MM.1S (cell line): ENCODE measurements around the gene ACSL1.

Source experiments
- DNase-seq: peaks from one replicate; pipeline ENCODE4 v3.0.0-alpha.2; 2015
- H2AFZ ChIP-seq: fragments of 300-600 bp; sonication (generic); 2 replicates; pipeline ENCODE4 v1.6.0; 2016; ENCODE audit warnings: antibody characterized with exemption, low read length
- H3F3A ChIP-seq: fragments of 300-600 bp; sonication (generic); 2 replicates; pipeline ENCODE4 v1.6.1; 2016; ENCODE audit warnings: mild to moderate bottlenecking, antibody characterized with exemption, low read length, moderate library complexity, mixed read lengths; ENCODE audit not compliant: insufficient read depth
- H3K27ac ChIP-seq: fragments of 300-600 bp; sonication (generic); 2 replicates; pipeline ENCODE4 v1.5.1; 2016; ENCODE audit warnings: mild to moderate bottlenecking, low read length
- H3K27me3 ChIP-seq: fragments of 300-600 bp; sonication (generic); replicated peaks from 2 replicates; pipeline ENCODE4 v1.6.0; 2016; ENCODE audit warnings: low read length; ENCODE audit not compliant: insufficient read depth
- H3K36me3 ChIP-seq: fragments of 300-600 bp; sonication (generic); replicated peaks from 2 replicates; pipeline ENCODE4 v1.6.1; 2016; ENCODE audit warnings: mild to moderate bottlenecking, low read length, mixed read lengths; ENCODE audit not compliant: insufficient read depth
- H3K4me1 ChIP-seq: fragments of 300-600 bp; sonication (generic); 2 replicates; pipeline ENCODE4 v1.6.1; 2016; ENCODE audit warnings: low read length, mixed read lengths
- H3K4me2 ChIP-seq: fragments of 300-600 bp; sonication (generic); 2 replicates; pipeline ENCODE4 v1.6.0; 2016; ENCODE audit warnings: low read depth, low read length
- H3K4me3 ChIP-seq: fragments of 300-600 bp; sonication (generic); 2 replicates; pipeline ENCODE4 v1.5.1; 2016; ENCODE audit warnings: low read length, mixed read lengths
- H3K79me2 ChIP-seq: fragments of 300-600 bp; sonication (generic); 2 replicates; pipeline ENCODE4 v1.6.1; 2016; ENCODE audit warnings: mixed run types, low read length, mixed read lengths
- H3K9ac ChIP-seq: fragments of 300-600 bp; sonication (generic); 2 replicates; pipeline ENCODE4 v1.6.1; 2016; ENCODE audit warnings: low read length, mixed read lengths
- H3K9me2 ChIP-seq: fragments of 300-600 bp; sonication (generic); replicated peaks from 2 replicates; pipeline ENCODE4 v1.6.1; 2016; ENCODE audit warnings: mild to moderate bottlenecking, low read length, mixed read lengths; ENCODE audit not compliant: insufficient read depth
- H3K9me3 ChIP-seq: fragments of 300-600 bp; sonication (generic); replicated peaks from 2 replicates; pipeline ENCODE4 v1.6.1; 2016; ENCODE audit warnings: mild to moderate bottlenecking, low read length, mixed read lengths; ENCODE audit not compliant: insufficient read depth
- H4K20me1 ChIP-seq: fragments of 300-600 bp; sonication (generic); 2 replicates; pipeline ENCODE4 v1.6.1; 2016; ENCODE audit warnings: mild to moderate bottlenecking, low read length, moderate library complexity, mixed read lengths; ENCODE audit not compliant: insufficient read depth
- CTCF ChIP-seq: fragments of 300-600 bp; sonication (generic); IDR thresholded peaks from 2 replicates; pipeline ENCODE4 v1.5.1; 2016; ENCODE audit warnings: antibody characterized with exemption, low read length, mixed read lengths
- EZH2 ChIP-seq: fragments of 300-600 bp; sonication (generic); optimal IDR thresholded peaks from 2 replicates; pipeline ENCODE3; 2017; ENCODE audit warnings: low read depth, mild to moderate bottlenecking, antibody characterized with exemption, low read length, mixed read lengths
- EZH2phosphoT487 ChIP-seq: fragments of 300-600 bp; sonication (generic); IDR thresholded peaks from 2 replicates; pipeline ENCODE4 v1.6.1; 2018; ENCODE audit warnings: antibody characterized with exemption, low read length

Gene ACSL1

GRCh38 chr4:184792334-184792733 is 33.4 kb downstream of the ACSL1 start:
- H3K27me3 ChIP-seq: no peaks in the 10 kb centered on the region
- H3K4me3 ChIP-seq: no peak overlapping the region
- no peaks in the 10 kb centered on the region for H3K36me3 ChIP-seq
- no peak overlapping the region for H3K27ac ChIP-seq
- no peaks in the 10 kb centered on the region for H3K79me2 ChIP-seq
- no peaks in the 10 kb centered on the region for H3K9me2 ChIP-seq
- no peak overlapping the region for H3K9ac ChIP-seq
- H3K4me1 ChIP-seq: no peaks in the 10 kb centered on the region
- H3K4me2 ChIP-seq: no peak overlapping the region
- no peak for TF ChIP-seq CTCF
- no peak for TF ChIP-seq EZH2phosphoT487
- TF ChIP-seq EZH2: no peak
- no peaks in the 10 kb centered on the region for H4K20me1 ChIP-seq
- no peaks in the 10 kb centered on the region for H3F3A ChIP-seq
- H2AFZ ChIP-seq: no peak overlapping the region
- no peaks in the 10 kb centered on the region for H3K9me3 ChIP-seq
- DNase-seq: no peak

GRCh38 chr4:184790826-184791225 is 34.9 kb downstream of the ACSL1 start:
- no peak overlapping the region for H3K9ac ChIP-seq
- H3K27ac ChIP-seq: no peak overlapping the region
- no peaks in the 10 kb centered on the region for H4K20me1 ChIP-seq
- no peak for DNase-seq
- H3F3A ChIP-seq: no peaks in the 10 kb centered on the region
- H3K4me3 ChIP-seq: no peak overlapping the region
- H3K79me2 ChIP-seq: no peaks in the 10 kb centered on the region
- TF ChIP-seq CTCF (no peak), EZH2 (no peak), EZH2phosphoT487 (no peak)
- H3K27me3 ChIP-seq: no peaks in the 10 kb centered on the region
- no peaks in the 10 kb centered on the region for H3K9me2 ChIP-seq
- no peak overlapping the region for H3K4me2 ChIP-seq
- H2AFZ ChIP-seq: no peak overlapping the region
- no peaks in the 10 kb centered on the region for H3K9me3 ChIP-seq
- no peaks in the 10 kb centered on the region for H3K36me3 ChIP-seq
- no peaks in the 10 kb centered on the region for H3K4me1 ChIP-seq

GRCh38 chr4:184787766-184788503 is 37.8 kb downstream of the ACSL1 start:
- Histone ChIP-seq H2AFZ (no peak overlapping the region), H3K9ac (no peak overlapping the region), H3K4me3 (no peak overlapping the region), H3F3A (no peaks in the 10 kb centered on the region), H3K27ac (no peak overlapping the region), H4K20me1 (no peaks in the 10 kb centered on the region), H3K27me3 (no peaks in the 10 kb centered on the region), H3K79me2 (no peaks in the 10 kb centered on the region), H3K4me2 (no peak overlapping the region), H3K36me3 (no peaks in the 10 kb centered on the region), H3K9me3 (no peaks in the 10 kb centered on the region), H3K4me1 (no peaks in the 10 kb centered on the region), H3K9me2 (no peaks in the 10 kb centered on the region)
- no peak for DNase-seq
- no peak for TF ChIP-seq EZH2phosphoT487

DNA sequence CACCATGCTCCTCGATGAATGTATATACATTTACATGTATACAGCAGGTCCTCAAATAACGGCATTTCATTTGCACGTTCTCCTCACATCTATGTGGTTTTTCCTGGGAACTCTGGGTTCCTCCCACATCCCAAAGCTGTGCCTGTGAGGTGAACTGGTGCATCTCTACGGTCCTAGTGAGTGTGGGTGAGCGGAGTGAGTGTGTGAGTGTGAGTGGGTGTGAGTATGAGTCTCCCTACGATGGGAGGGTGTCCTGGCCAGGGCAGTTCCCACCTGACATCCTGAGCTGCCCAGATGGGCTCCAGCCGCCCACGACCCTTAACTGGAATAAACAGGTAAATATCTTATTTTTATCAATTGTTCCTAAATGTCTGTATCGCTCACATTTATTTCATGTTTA is 40.0 kb downstream of the ACSL1 start:
- Histone ChIP-seq H2AFZ (no peak overlapping the region), H3K9ac (no peak overlapping the region), H3K4me2 (no peak overlapping the region), H3F3A (no peaks in the 10 kb centered on the region), H3K9me2 (no peaks in the 10 kb centered on the region), H4K20me1 (no peaks in the 10 kb centered on the region), H3K27ac (no peak overlapping the region), H3K79me2 (no peaks in the 10 kb centered on the region), H3K4me3 (no peak overlapping the region), H3K9me3 (no peaks in the 10 kb centered on the region), H3K4me1 (no peaks in the 10 kb centered on the region), H3K27me3 (no peaks in the 10 kb centered on the region), H3K36me3 (no peaks in the 10 kb centered on the region)
- DNase-seq: no peak
- no peak for TF ChIP-seq EZH2
- no peak for TF ChIP-seq CTCF
- TF ChIP-seq EZH2phosphoT487: no peak
